WI38 (cell line): Measurements from ENCODE around the gene INSYN1.
A peak's percentile ranks its signal among the peaks of the same experiment; 100 is the strongest.
"Not testable (repeated sequence)": the region's sequence is repeated elsewhere in the genome, so short reads cannot be mapped to it uniquely, and the experiment has no call there.

ENCODE experiments used
- H3K4me3 ChIP-seq: 2 replicates; pipeline ENCODE4 v1.5.1; 2011; ENCODE audit warnings: low read depth, mild to moderate bottlenecking, control low read depth, low read length
- TF ChIP-seq, protein P1 (sequence below): IDR thresholded peaks from 2 replicates; pipeline ENCODE4 v1.5.1; 2012; ENCODE audit warnings: low read depth, mild to moderate bottlenecking, control low read depth, low read length

Gene INSYN1

GRCh38 chr15:73710321-73710720 is 42.8 kb downstream of the INSYN1 start:
- H3K4me3 ChIP-seq: no peak overlapping the region
- TF ChIP-seq, protein P1, sequence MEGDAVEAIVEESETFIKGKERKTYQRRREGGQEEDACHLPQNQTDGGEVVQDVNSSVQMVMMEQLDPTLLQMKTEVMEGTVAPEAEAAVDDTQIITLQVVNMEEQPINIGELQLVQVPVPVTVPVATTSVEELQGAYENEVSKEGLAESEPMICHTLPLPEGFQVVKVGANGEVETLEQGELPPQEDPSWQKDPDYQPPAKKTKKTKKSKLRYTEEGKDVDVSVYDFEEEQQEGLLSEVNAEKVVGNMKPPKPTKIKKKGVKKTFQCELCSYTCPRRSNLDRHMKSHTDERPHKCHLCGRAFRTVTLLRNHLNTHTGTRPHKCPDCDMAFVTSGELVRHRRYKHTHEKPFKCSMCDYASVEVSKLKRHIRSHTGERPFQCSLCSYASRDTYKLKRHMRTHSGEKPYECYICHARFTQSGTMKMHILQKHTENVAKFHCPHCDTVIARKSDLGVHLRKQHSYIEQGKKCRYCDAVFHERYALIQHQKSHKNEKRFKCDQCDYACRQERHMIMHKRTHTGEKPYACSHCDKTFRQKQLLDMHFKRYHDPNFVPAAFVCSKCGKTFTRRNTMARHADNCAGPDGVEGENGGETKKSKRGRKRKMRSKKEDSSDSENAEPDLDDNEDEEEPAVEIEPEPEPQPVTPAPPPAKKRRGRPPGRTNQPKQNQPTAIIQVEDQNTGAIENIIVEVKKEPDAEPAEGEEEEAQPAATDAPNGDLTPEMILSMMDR: no peak

DNA sequence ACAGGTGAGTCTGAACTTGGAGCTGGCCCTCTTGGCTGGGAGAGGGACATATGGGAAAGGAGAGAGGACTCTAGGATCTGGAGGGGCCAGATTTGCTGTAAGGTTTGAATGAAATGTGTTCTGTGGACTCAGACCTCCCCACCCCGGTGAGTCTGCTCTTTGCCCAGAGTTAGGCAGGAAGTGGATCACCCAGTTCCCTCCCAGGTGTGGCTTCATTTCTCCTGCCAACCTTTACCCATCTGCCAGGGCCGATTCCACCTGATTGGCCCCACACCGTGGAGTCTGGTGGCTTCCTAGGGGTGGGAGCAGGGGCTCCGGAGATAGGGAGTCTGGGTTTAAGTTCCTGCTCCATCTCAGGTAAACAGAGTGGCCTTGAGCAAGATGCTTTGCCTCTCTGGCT is 43.5 kb downstream of the INSYN1 start:
- TF ChIP-seq, protein P1: no peak
- H3K4me3 ChIP-seq: no peak overlapping the region

GRCh38 chr15:73709241-73709640 is 43.9 kb downstream of the INSYN1 start:
- TF ChIP-seq, protein P1: no peak
- H3K4me3 ChIP-seq: no peak overlapping the region

- TF ChIP-seq, protein P1: no peak
- no peak overlapping the region for H3K4me3 ChIP-seq
Measured at GRCh38 chr15:73708691-73709090, 44.5 kb downstream of the INSYN1 start.

DNA sequence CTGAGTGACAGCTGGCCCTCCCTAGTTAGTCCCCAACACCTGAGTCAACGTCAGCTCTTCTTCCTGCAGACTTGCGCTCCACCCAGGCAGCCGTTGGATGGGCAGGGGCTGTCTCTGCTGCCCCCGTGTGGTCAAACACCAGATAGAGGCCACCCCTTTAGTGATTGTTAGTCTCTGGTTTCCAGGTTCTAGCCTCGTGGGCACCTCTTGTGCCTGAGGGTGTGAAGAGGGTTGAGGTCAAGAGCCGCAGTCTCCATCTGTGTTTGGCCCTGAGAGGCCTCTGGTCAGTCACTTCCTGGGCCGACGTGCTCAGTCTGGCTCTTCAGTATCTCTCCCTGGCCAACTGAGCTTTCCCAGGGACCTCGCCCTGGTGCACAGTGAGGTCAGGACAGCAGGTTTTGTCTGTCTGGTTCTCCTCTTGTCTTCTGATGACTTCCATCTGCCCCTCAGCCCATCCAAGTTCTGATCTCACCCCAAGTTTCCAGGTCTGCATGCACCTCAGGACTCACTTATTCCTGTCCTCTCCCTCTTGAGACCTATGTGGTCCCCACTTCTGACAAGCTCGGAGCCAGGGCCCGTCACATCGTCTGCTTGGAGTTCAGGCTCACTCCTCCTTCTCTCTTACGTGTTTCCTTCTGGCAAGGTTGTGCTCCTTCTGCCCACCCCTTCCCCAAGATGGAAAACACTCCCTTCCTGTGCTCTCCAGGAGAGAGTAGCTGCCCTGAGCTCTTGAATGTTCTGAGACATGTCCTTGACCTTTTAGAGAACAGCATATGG is 48.1 kb downstream of the INSYN1 start:
- no peak overlapping the region for H3K4me3 ChIP-seq
- TF ChIP-seq, protein P1: peak; percentile 63

GRCh38 chr15:73704142-73704868 is 48.8 kb downstream of the INSYN1 start:
- H3K4me3 ChIP-seq: not testable (repeated sequence)

GRCh38 chr15:73703601-73704000 is 49.5 kb downstream of the INSYN1 start:
- H3K4me3 ChIP-seq: not testable (repeated sequence)

- not testable (repeated sequence) for H3K4me3 ChIP-seq
Measured at GRCh38 chr15:73702311-73703239, 50.6 kb downstream of the INSYN1 start.
